ENCODE results near the gene SERPIND1.

SERPIND1 gene

DNA sequence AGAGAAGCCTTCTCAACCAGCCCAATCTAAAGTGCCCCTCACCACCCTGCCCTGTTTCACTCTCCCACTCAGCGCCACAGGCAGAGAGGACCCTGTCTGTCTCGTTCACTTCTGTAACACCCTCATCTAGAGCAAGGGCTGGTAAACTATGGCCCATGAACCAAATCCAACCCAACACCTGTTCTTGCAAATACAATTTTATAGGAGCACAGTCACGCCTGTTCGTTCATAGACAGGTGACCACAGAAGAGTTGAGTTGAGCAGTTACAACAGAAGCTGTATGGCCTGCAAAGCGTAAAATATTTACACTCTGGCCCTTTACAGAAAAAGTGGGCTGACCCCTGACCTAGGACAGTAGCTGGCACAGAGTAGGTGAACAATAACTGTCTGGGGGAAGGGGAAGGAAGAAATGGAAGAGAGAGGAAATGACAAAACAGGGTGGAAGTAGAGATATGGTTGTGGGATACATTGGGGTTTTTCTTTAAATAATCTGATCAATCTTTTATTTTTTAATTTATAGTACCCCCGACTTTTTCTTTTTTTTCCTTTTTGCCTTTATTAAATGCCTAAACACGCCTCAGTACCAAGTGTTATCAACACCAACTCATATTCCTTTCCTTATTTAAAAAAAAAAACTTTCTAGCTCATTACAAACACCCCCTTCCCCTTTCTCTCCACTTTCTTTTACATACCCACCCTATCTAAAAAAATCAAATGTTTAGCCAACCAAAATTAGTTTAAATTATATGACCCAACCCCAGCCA is 20.9 kb downstream of the SERPIND1 start:
- no peaks in the 10 kb centered on the region for H3K36me3 ChIP-seq (ENCODE audit: insufficient read depth, low read length)
- H3K4me3 ChIP-seq (ENCODE audit: low read depth, low read length): no peak overlapping the region
- no peaks in the 10 kb centered on the region for H3K4me1 ChIP-seq (ENCODE audit: control insufficient read depth, insufficient read depth, low read length, unreplicated experiment)
- no peaks in the 10 kb centered on the region for H3K79me2 ChIP-seq (ENCODE audit: control insufficient read depth, insufficient read depth, low read length, unreplicated experiment)
- H2AFZ ChIP-seq (ENCODE audit: low read length, unreplicated experiment): no peak overlapping the region
- no peak overlapping the region for H3K27ac ChIP-seq (ENCODE audit: low read depth, low read length)
- H3K27me3 ChIP-seq (ENCODE audit: insufficient read depth, low read length): no peaks in the 10 kb centered on the region

DNA sequence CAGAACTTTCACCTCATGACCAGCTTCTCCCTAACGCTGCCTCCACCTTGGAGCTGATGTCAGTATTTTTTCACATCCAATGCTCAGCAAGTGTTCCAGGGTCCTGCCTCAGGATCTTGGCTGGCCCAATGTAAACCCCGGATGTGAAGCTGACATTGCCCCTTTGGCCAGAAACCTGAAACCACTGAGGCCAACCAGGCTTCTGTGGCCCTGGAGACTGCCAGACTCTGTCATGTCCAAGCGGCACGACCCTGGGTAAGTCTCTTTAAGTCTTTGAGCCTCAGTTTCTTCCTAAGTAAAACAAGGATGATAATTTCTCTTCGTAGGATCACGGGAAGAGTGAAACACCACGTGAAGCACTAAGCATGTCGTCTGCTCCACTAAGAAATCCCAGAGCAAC is 22.8 kb downstream of the SERPIND1 start:
- H3K4me3 ChIP-seq (ENCODE audit: low read depth, low read length): no peak overlapping the region
- H3K27ac ChIP-seq (ENCODE audit: low read depth, low read length): no peak overlapping the region
- H3K4me1 ChIP-seq (ENCODE audit: control insufficient read depth, insufficient read depth, low read length, unreplicated experiment): no peaks in the 10 kb centered on the region
- H3K79me2 ChIP-seq (ENCODE audit: control insufficient read depth, insufficient read depth, low read length, unreplicated experiment): no peaks in the 10 kb centered on the region
- H2AFZ ChIP-seq (ENCODE audit: low read length, unreplicated experiment): no peak overlapping the region
- no peaks in the 10 kb centered on the region for H3K36me3 ChIP-seq (ENCODE audit: insufficient read depth, low read length)
- H3K27me3 ChIP-seq (ENCODE audit: insufficient read depth, low read length): no peaks in the 10 kb centered on the region

DNA sequence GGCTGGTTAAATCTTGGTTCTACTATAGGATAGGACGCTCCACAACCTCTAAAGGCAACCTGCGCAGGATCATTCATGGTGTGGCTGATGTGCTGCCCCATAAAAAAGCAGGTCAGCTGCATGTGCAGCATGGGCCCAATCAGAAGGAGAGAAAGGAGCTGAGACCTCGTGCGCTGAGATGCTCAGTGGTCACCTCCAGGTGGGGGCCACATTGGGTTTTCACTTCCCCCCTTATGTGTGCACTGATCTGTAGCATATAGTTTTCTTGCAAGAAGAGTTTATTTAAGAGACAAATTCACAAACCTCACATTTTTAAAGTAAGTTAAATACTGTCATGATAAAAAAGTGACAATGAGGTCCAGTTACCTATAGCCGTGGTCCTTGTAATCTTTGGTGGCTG is 24.3 kb downstream of the SERPIND1 start:
- Histone ChIP-seq H2AFZ (ENCODE audit: low read length, unreplicated experiment) (no peak overlapping the region), H3K27me3 (ENCODE audit: insufficient read depth, low read length) (no peaks in the 10 kb centered on the region), H3K27ac (ENCODE audit: low read depth, low read length) (no peak overlapping the region), H3K79me2 (ENCODE audit: control insufficient read depth, insufficient read depth, low read length, unreplicated experiment) (no peaks in the 10 kb centered on the region), H3K36me3 (ENCODE audit: insufficient read depth, low read length) (no peaks in the 10 kb centered on the region), H3K4me1 (ENCODE audit: control insufficient read depth, insufficient read depth, low read length, unreplicated experiment) (no peaks in the 10 kb centered on the region), H3K4me3 (ENCODE audit: low read depth, low read length) (no peak overlapping the region)

DNA sequence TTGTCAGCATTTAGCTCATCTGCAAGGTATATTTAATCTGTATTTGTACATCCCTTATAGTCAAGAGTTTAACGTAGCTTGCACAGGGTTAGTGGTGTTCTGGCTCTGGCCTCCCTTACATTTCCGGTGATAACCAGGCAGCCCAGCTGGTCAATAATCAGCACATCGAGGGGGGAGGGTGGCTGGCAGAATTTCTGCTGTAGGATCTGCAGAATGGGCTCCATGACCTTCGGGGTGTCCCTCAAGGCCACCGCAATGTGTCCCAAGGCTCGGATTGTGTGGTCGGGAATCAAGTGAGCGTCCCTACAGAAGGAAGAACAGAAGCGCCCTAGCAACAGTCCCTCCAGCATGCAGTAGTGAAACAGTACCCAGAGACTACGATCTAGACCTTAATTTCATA is 25.1 kb downstream of the SERPIND1 start:
- no peaks in the 10 kb centered on the region for H3K36me3 ChIP-seq (ENCODE audit: insufficient read depth, low read length)
- no peak overlapping the region for H3K27ac ChIP-seq (ENCODE audit: low read depth, low read length)
- H3K4me3 ChIP-seq (ENCODE audit: low read depth, low read length): no peak overlapping the region
- H3K79me2 ChIP-seq (ENCODE audit: control insufficient read depth, insufficient read depth, low read length, unreplicated experiment): no peaks in the 10 kb centered on the region
- H3K27me3 ChIP-seq (ENCODE audit: insufficient read depth, low read length): no peaks in the 10 kb centered on the region
- H3K4me1 ChIP-seq (ENCODE audit: control insufficient read depth, insufficient read depth, low read length, unreplicated experiment): no peaks in the 10 kb centered on the region
- no peak overlapping the region for H2AFZ ChIP-seq (ENCODE audit: low read length, unreplicated experiment)

DNA sequence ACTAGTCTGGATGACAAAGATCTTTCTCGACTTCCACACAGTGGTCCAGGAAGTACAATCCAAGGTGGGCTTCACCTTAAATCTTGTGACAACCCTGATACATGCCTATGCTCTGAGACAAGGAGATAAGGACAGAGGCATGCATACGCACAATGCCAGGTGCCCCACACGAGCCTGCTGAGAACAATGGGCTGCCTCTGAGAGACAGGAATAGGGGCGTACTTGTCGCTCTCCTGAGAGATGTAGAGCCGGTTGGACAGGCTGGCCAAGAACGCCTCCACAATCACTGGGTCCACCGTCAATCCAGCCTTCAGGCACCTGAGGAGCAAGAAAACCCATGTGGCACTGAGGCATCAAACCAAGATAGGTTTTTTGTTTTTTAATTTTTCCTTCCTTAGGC is 25.5 kb downstream of the SERPIND1 start:
- no peak overlapping the region for H3K4me3 ChIP-seq (ENCODE audit: low read depth, low read length)

DNA sequence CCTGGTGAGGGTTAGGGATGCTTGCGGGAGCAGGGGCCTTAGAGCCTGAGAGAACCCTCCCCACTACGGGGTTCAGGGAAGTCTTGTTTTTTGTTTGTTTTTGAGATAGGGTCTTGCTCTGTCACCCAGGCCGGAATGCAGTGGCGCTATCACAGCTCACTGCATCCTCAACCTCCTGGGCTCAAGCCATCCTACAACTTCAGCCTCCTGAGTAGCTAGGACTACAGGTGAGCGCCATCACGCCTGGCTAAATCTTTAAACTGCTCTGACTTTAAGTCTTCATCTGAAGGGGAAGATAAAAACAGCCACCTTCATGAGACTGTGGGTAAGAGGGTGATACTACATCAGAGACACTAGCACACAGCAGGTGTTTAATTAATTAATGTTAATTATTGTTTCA is 28.5 kb downstream of the SERPIND1 start:
- Histone ChIP-seq H3K4me1 (ENCODE audit: control insufficient read depth, insufficient read depth, low read length, unreplicated experiment) (peaks cover 17% of the 10 kb centered on the region), H2AFZ (ENCODE audit: low read length, unreplicated experiment) (no peak overlapping the region), H3K79me2 (ENCODE audit: control insufficient read depth, insufficient read depth, low read length, unreplicated experiment) (no peaks in the 10 kb centered on the region), H3K27ac (ENCODE audit: low read depth, low read length) (no peak overlapping the region), H3K27me3 (ENCODE audit: insufficient read depth, low read length) (no peaks in the 10 kb centered on the region), H3K4me3 (ENCODE audit: low read depth, low read length) (no peak overlapping the region), H3K36me3 (ENCODE audit: insufficient read depth, low read length) (no peaks in the 10 kb centered on the region)

More for the DNA sequence above, 25.5 kb downstream of the SERPIND1 start:
- Histone ChIP-seq H3K79me2 (ENCODE audit: control insufficient read depth, insufficient read depth, low read length, unreplicated experiment) (no peaks in the 10 kb centered on the region), H2AFZ (ENCODE audit: low read length, unreplicated experiment) (no peak overlapping the region), H3K27ac (ENCODE audit: low read depth, low read length) (no peak overlapping the region), H3K27me3 (ENCODE audit: insufficient read depth, low read length) (no peaks in the 10 kb centered on the region), H3K36me3 (ENCODE audit: insufficient read depth, low read length) (no peaks in the 10 kb centered on the region), H3K4me1 (ENCODE audit: control insufficient read depth, insufficient read depth, low read length, unreplicated experiment) (no peaks in the 10 kb centered on the region)

DNA sequence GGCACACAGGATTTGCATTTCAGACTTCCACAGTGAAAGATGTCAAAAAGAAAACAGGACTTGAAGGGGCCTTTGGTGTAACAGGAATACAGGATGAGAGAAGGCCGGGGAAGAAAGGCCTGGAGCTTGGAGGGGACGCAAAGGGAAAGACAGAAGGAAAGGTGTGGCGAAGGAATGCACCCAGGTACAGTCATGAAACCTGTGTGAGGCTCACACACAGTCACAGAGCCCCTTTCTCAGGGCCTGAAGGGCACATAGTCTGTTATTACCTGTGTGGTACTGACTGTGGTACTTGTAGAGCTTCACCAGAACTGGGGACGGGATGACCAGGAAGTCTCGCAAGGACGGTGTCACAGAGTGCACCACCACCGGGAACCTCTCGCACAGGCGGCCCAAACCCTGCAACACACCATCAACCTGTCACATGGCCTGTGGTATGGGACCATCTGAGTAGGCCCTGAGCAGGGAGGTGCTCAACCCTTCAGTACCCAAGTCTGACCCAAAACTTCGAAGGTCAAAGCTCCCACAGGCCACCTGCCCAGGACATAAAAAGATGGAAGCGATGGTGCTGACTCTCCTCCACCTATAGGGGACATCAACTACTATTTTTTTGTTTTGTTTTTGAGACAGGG is 29.1 kb downstream of the SERPIND1 start:
- H3K4me1 ChIP-seq (ENCODE audit: control insufficient read depth, insufficient read depth, low read length, unreplicated experiment): peaks cover 22% of the 10 kb centered on the region
- H3K36me3 ChIP-seq (ENCODE audit: insufficient read depth, low read length): no peaks in the 10 kb centered on the region
- no peaks in the 10 kb centered on the region for H3K27me3 ChIP-seq (ENCODE audit: insufficient read depth, low read length)
- H3K79me2 ChIP-seq (ENCODE audit: control insufficient read depth, insufficient read depth, low read length, unreplicated experiment): no peaks in the 10 kb centered on the region
- no peak overlapping the region for H3K4me3 ChIP-seq (ENCODE audit: low read depth, low read length)
- H3K27ac ChIP-seq (ENCODE audit: low read depth, low read length): no peak overlapping the region
- no peak overlapping the region for H2AFZ ChIP-seq (ENCODE audit: low read length, unreplicated experiment)

DNA sequence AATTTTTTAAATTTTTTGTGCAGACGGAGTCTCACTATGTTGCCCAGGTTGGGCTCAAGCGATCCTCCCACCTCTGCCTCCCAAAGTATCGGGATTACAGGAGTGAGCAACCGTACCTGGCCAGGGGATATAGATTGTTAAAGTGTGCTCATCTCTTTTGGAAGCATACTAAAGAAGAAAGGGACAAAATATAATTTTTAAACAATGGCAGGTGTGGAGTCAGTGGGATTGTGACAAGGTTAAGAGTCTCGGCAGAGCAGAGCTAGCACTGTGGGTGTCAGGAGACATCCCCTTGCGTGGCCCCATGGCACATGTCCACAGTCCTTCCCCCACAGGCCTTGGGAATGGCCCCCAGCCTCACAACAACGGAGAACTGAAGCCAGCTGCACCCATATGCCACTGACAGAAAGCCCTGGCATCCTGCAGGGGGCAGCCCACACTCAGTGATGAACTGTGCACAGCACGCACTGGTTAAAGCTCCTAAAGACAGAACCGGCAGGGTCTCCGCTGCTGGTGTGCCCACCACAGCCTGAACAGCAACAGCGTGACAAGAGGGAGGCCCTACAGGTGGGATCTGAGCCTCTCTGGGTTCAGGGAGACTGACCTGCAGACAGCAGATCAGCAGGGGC is 29.9 kb downstream of the SERPIND1 start:
- H3K36me3 ChIP-seq (ENCODE audit: insufficient read depth, low read length): no peaks in the 10 kb centered on the region
- no peak overlapping the region for H3K4me3 ChIP-seq (ENCODE audit: low read depth, low read length)
- H3K4me1 ChIP-seq (ENCODE audit: control insufficient read depth, insufficient read depth, low read length, unreplicated experiment): peaks cover 22% of the 10 kb centered on the region
- H3K27me3 ChIP-seq (ENCODE audit: insufficient read depth, low read length): no peaks in the 10 kb centered on the region
- no peak overlapping the region for H3K27ac ChIP-seq (ENCODE audit: low read depth, low read length)
- no peaks in the 10 kb centered on the region for H3K79me2 ChIP-seq (ENCODE audit: control insufficient read depth, insufficient read depth, low read length, unreplicated experiment)
- H2AFZ ChIP-seq (ENCODE audit: low read length, unreplicated experiment): no peak overlapping the region

DNA sequence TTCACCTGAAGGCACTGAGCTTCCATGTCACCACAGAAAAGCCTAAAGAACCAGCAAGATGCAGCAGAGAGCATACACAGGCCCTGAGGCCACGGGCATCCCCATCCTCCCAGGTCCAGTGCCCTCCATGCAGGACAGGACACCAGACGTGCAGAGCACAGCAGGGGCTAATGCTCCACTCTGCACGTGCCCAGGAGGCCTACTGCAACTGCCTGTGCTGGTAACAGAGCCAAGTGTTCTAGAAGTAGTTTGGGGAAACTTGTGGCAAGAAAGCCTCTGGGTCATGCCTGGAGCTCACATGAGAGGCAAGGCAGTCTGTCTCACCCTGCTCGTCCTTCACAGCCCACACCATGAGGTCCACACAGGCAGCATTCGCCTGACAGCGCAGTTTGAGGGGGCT is 30.7 kb downstream of the SERPIND1 start:
- Histone ChIP-seq H3K27ac (ENCODE audit: low read depth, low read length) (no peak overlapping the region), H2AFZ (ENCODE audit: low read length, unreplicated experiment) (no peak overlapping the region), H3K4me1 (ENCODE audit: control insufficient read depth, insufficient read depth, low read length, unreplicated experiment) (peaks cover 22% of the 10 kb centered on the region), H3K27me3 (ENCODE audit: insufficient read depth, low read length) (no peaks in the 10 kb centered on the region), H3K36me3 (ENCODE audit: insufficient read depth, low read length) (no peaks in the 10 kb centered on the region), H3K79me2 (ENCODE audit: control insufficient read depth, insufficient read depth, low read length, unreplicated experiment) (no peaks in the 10 kb centered on the region), H3K4me3 (ENCODE audit: low read depth, low read length) (no peak overlapping the region)

DNA sequence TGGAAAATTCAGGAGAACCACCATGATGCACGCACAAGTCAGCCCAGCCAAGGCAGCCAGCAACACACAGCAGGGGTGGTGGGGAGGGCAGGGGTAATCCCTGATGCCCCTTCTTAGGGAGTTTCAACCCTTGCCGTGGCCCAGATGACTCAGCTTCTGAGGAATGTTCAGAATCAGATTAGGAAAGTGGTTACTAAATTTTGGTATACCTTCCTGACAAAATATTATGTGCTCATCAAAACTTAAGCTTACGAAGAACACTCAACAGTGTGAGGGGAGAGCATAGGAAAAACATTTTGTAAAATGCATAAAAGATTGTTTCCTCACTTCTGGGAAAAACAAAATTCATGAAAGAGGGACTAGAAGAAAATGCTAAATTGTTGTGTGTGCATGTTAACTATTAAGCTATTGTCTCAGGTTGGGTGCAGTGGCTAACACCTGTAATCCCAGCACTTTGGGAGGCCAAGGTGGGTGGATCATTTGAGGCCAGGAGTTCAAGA is 32.1 kb downstream of the SERPIND1 start:
- no peaks in the 10 kb centered on the region for H3K36me3 ChIP-seq (ENCODE audit: insufficient read depth, low read length)
- no peaks in the 10 kb centered on the region for H3K79me2 ChIP-seq (ENCODE audit: control insufficient read depth, insufficient read depth, low read length, unreplicated experiment)
- H3K27ac ChIP-seq (ENCODE audit: low read depth, low read length): peak overlapping the region; percentile 20; the same call in 1 of the 2 replicates
- H2AFZ ChIP-seq (ENCODE audit: low read length, unreplicated experiment): no peak overlapping the region
- H3K4me1 ChIP-seq (ENCODE audit: control insufficient read depth, insufficient read depth, low read length, unreplicated experiment): peaks cover 22% of the 10 kb centered on the region
- H3K27me3 ChIP-seq (ENCODE audit: insufficient read depth, low read length): no peaks in the 10 kb centered on the region
- H3K4me3 ChIP-seq (ENCODE audit: low read depth, low read length): no peak overlapping the region
